GM19463 (cell line): ENCODE results near the gene DIAPH1.

Experiments
- ATAC-seq: cut with Tn5 transposase; IDR thresholded peaks from one replicate; pipeline ENCODE4 v1.9.1; 2021; ENCODE audit warnings: mild to moderate bottlenecking, moderate library complexity; ENCODE audit not compliant: unreplicated experiment

The DIAPH1 gene

DNA sequence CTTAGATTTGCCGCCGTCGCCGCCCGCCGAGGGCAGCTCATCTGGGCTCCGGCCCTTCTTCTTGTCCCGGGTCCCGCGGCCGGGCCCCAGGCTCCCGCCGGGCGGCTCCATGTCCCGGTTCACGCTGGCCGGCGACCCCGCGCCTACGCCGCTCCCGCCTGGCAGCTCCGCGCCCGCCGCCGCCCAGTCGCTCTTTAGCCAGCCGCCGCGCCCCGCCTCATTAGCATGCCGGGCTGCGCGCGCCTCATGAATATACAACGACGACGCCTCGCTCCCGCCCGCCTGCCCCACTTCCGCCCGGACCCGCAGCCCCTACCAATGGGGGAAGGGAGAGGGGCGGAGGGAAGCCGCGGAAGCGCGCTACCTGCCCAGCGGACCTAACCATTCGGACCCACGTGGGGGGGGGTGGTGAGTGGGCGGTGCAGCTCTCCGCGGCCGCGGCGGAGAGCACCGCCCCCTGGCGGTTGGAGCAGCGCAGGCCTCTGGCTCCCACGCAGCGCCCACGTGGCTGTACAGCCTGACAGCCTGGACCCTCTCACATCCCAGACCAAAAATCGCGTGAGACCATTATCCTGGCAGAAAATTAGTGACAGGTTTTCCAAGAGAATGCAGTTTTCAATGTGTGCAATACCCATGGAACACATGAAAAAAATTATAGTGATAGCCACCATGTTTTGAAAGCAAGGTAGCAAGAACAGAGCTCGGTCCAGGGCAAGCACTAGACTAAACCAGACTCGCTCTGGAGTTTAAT is at the start of gene DIAPH1:
TSS of gene DIAPH1 (minus strand) at position 197 of the 751 bp plus-strand sequence. CDS start at position 111, 86 bp downstream.
- ATAC-seq, result peak; percentile 83

- ATAC-seq, result no peak
These were observed 47.5 kb upstream of the DIAPH1 start for GRCh38 chr5:141665995-141666940.

DNA sequence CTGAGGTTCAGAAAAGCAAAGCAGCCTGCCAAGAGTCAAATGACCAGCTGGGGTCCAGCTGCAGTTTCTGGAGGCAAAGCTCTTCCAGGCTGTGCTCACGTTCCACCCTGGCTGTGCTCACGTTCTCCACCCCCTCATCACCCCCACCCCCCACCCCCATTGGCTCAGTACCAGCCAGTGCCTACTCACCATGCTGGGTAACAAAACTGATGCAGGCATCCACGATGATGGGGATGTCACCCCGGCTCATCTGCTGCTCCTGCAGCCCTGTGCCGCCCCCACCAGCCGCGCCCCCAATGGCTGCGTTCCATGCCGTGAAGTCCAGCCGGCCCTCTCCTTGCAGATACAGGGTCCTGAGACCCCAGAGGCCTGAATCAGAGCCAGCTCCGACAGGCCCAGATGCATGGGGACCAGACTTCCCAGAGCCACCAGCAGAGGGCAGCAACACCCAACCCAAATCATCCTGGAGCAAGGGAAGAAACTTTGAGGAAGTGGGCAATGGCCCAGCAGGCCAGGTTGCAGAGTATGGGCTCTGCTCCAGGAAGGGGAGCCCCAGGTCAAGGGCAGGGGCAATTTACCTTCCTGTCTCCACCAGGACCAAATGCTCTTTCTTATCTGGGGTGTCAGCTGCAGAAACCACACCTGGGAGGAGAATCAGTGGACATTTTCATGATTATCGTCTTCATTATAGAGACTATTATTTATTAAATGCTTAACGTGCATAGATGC is 46.1 kb upstream of the DIAPH1 start:
- peak; percentile 98 for ATAC-seq

DNA sequence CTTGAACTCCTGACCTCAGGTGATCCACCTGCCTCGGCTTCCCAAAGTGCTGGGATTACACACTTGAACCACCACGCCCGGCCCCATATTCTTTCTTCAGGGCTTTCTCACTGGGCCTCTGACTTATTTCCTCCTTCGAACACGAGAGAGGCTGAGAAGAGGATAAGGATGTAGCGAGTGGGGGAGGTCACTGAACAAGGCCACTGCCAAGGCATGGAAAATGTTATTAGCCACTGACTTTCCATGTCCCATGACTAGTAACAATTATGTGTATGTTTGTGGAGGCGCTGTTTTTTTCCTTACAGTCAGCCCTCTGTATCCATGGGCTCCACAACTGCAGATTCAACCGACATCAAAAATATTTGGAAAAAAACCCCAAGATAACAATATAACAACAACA is 44.7 kb upstream of the DIAPH1 start:
- ATAC-seq, result no peak

- ATAC-seq, result no peak
These were observed 43.2 kb upstream of the DIAPH1 start for GRCh38 chr5:141662028-141662427.

- ATAC-seq, result peak; percentile 87
These were observed 39.2 kb upstream of the DIAPH1 start for GRCh38 chr5:141657937-141658545.

DNA sequence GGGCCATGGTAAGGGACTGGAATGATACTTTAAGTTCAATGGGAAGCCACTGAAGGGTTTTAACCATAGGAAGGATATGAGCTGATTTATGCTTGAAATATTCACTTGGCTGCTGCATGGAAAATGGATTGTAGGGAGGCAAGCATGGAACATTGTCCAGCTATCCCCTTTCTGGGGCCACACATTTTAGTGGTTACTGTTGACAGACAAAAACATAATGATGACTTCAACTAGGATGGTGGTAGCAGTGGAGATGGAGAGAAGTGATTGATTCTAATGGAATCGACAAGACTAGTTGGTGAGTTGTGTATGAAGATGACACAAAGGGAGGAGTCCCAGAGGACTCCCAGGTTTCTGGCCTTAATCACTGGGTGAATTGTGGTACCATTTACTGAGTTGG is 38.6 kb upstream of the DIAPH1 start:
- ATAC-seq, result no peak

- ATAC-seq, result no peak
These were observed 37.6 kb upstream of the DIAPH1 start for GRCh38 chr5:141656396-141656795.

DNA sequence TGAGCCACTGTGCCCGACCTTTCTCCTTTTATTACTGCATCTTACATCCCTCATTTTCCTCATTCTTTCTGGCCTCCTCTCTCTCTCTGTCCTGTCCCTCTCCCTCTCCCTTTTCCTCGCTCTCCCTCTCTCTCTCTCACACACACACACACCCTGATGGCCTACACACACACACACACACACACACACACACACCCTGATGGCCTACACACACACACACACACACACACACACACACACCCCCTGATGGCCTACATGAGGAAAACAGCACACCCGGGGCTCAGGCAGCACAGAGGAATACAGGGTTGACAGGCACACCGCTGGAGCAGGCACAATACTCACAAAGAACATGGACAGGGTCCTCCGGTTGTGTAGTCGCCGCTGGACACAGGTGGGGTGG is 36.2 kb upstream of the DIAPH1 start:
- ATAC-seq, result no peak

DNA sequence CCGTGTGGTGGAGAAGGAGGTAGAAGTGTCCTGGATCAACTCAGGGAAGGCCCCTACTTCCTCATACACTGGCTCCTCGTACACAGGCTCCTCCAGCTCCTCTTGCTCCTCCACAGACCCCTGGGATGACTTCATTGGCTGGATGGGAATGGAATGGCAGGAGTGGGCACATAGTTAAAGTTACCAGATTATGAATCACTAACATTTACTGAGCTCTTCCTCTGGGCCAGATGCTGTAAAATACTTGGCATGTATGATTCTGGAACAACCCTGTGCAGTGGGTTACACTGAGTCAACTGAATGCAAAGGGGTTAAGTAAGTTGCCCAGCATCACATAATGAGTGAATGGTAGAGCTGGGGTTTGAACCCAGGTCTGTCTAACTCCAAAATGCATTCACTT is 35.5 kb upstream of the DIAPH1 start:
- no peak for ATAC-seq

GRCh38 chr5:141651728-141652105 is 32.9 kb upstream of the DIAPH1 start:
- ATAC-seq, result no peak

DNA sequence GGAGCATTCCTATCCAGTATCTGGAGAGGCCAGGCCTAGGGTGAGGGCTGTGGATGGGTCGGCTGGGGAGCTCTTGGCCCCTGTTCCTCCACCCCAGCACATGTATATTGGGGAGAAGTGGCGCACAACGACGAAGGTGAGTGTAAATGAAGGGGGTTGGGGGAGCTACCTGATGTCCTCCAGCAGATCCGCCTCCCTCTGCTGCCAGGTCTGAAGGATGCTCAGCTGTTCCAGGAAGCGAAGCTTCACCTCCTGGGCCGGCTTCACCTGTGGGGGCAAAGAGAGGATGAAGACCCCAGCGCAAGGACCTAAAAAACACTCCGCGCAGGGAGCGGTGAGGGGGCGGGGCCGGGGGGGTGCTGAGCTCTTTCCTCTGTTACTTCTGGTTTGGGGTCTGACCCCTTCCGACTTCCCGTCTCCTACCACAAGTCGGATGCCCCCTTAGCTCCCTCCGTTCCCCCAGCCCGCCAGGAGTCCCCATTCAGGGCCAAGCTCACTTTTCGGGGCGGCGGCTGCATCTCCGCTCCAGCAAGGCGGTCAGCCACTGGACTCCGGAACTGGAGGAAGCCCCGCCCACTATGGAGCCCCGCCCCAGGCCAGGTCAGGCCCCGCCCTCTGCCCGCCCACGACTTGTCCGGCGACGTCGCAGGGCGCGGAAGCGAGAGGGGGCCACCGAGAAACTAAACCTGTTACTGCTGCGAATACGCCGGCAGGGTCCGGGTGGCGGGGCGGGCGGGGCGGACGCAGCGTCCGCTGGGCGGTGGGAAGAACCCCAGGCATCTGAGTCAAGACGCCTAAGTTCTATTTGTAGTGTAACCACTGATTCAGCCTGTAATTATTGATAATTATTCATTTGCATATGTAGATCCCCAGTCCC is 32.3 kb upstream of the DIAPH1 start, which contains the start of gene FCHSD1:
TSS of gene FCHSD1 (minus strand) at position 568 of the 877 bp plus-strand sequence. CDS start at position 518, 50 bp downstream.
- peak; percentile 97 for ATAC-seq

- ATAC-seq, result no peak
These were observed 31.2 kb upstream of the DIAPH1 start for GRCh38 chr5:141649972-141650371.

DNA sequence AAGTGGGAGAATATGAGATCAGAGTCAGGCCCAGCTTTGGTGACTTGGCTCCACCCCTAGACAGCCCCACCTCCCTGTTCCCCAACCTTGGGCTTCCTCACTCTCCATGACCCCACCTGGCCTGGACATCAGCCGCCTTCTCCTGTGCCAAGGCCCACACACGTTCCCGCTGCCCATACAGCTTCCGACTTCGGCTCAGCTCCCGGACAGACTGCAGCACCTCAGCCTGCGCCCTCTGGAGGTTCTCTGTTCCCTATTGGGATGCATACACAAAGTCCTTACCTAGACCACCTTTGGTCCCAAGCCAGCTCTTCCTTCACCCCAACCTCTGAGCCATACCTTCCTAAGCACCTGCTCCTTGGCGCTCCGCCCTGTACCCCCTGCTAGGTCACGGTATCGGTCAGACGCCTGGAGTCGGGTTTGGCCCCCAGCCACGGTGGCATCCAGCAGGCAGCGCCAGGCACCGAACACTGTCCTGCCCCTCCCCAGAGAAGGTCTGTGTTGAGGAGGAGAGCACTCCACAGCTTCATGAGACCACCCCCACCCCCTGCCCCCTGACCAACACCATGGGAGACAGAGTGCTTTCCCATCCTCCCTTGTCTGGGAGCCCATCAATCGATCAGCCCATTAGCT is 30.4 kb upstream of the DIAPH1 start:
- no peak for ATAC-seq

DNA sequence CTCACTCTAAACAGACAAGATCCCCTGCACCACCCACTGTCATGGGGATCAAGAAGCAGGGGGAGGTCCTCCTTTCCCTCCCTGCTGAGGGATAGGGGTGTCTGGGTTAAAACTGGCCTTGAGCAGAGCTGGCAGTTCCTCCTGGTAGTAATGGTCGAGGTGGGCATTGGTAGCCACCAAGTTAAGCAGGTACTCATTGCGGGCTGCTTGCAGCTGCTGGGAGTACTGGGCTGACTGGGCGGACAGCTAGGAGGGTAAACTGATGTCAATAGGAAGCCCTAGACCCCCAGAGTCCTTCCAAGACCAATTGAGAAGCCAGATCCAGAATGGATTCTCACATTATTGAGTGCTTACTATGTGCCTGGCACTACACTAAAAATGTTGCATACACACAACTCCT is 29.1 kb upstream of the DIAPH1 start:
- no peak for ATAC-seq

- ATAC-seq, result no peak
These were observed 28.4 kb upstream of the DIAPH1 start for GRCh38 chr5:141647242-141647641.

- ATAC-seq, result no peak
These were observed 27.2 kb upstream of the DIAPH1 start for GRCh38 chr5:141646026-141646425.

DNA sequence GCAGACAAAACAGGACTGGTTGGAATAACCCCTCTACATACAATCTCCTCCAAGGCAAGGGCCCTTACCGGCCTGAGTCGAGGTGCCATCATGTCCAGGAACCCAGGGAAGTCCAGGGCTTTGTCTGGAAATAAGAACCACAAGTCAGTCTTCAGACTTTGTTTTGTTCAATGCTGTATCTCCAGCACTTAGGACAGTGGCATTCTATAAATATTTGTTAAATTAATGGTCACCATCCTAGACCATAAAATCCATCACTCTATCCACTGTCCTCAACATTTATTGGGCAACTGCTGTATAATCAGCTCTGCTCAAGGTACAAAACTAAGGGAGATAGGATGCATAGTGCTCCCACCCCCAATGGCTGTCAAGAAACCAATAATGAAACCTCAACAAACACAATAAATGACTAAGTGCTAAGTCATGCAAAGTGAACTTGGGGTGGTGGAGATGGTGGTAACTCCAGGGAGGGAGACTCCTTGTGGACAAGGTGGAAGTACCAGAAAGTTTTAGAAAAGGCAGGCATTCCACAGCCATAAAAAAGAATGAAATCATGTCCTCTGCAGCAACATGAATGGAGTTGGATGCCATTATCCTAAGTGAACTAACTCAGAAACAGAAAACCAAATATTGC is 23.0 kb upstream of the DIAPH1 start:
- peak; percentile 56 for ATAC-seq

- no peak for ATAC-seq
These were observed 21.9 kb upstream of the DIAPH1 start for GRCh38 chr5:141640698-141641097.
